Fibroblast of lung (primary cell): ENCODE data around the gene SPTB.

Experiments
- CTCF ChIP-seq, 2 donors: IDR thresholded peaks in 1 of 2; conservative IDR thresholded peaks in 1 of 2; 1 replicate in 1 of 2; 2 replicates in 1 of 2; pipeline ENCODE4 v1.5.1; 2011 to 2012; ENCODE audit warnings: low read length in 2 of 2, control low read depth in 1 of 2, inconsistent platforms in 1 of 2, low read depth in 1 of 2, mild to moderate bottlenecking in 1 of 2
- EZH2 ChIP-seq: IDR thresholded peaks from 2 replicates; pipeline ENCODE4 v1.5.1; 2012; ENCODE audit warnings: low read length, control low read depth, mild to moderate bottlenecking; ENCODE audit errors: missing control alignments

GRCh38 chr14:64806862-64807495 is 72.7 kb downstream of the SPTB start:
- TF ChIP-seq CTCF (conservative IDR thresholded peaks at IDR 0.05 in 1 of 2, IDR thresholded peaks at IDR 0.05 in 1 of 2; ENCODE audit: low read depth in 1 of 2, low read length in 2 of 2) = no peak
- TF ChIP-seq EZH2 = no peak
